ENCODE measurements around the gene TRIP13. TPM values are rescaled to one million over a fixed set of nuclear protein-coding genes. Genes with fewer than 3 reads are reported as not detected.
A peak's percentile ranks its signal among the peaks of the same experiment; 100 is the strongest.

The TRIP13 gene
- total and polyA plus RNA-seq, 5 donors: 0.25 to 0.94 (median 0.54) TPM

GRCh38 chr5:864492-865167 lies 28.1 kb upstream of the TRIP13 start:
- DNase-seq (peak in 2 of 3 donors; percentile 53 to 58), ATAC-seq (peak in 1 of 2 donors; percentile 19)
- H3K9me3 ChIP-seq (ENCODE audit: control insufficient read depth, low read length): no peaks in the 10 kb centered on the region
- WGBS: 74% methylated on average over 15 of the region's 15 CpGs
- no peaks in the 10 kb centered on the region for H3K4me1 ChIP-seq (ENCODE audit: control insufficient read depth, insufficient read depth, low read length)
- no peak overlapping the region for H3K4me3 ChIP-seq (ENCODE audit: low read length)
- H3K27ac ChIP-seq (ENCODE audit: low read length): no peak overlapping the region
- H3K27me3 ChIP-seq (ENCODE audit: control insufficient read depth, insufficient read depth): no peaks in the 10 kb centered on the region
- intact Hi-C loops (cut with DNase I): no loop called here

DNA sequence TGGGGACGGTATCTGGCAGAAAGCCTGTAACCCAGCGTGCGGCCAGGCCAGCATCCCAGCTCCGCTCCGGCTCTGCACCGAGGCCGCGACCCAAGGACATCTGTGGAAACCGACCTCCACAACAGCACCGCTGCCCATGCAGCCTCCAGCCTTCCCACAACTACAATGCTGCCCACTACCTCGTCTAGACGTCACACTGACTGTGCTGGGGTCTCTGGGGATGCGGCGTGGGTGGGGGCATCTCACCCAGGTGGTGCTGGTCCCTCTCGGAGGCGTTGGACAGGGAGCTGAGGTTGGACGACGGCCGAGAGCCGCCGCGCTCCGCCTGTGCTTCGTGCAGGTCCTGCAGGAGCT lies 27.5 kb upstream of the TRIP13 start:
- no peak overlapping the region for H3K4me3 ChIP-seq (ENCODE audit: low read length)
- H3K27me3 ChIP-seq (ENCODE audit: control insufficient read depth, insufficient read depth): no peaks in the 10 kb centered on the region
- DNase-seq: peak in 2 of 3 donors; percentile 50 to 64
- no peak overlapping the region for H3K27ac ChIP-seq (ENCODE audit: low read length)
- no peak for ATAC-seq
- 88% methylated on average over 24 of the region's 24 CpGs for WGBS
- intact Hi-C loops (cut with DNase I): no loop called here
- H3K9me3 ChIP-seq (ENCODE audit: control insufficient read depth, low read length): no peaks in the 10 kb centered on the region
- H3K4me1 ChIP-seq (ENCODE audit: control insufficient read depth, insufficient read depth, low read length): no peaks in the 10 kb centered on the region

GRCh38 chr5:865771-866170 lies 26.9 kb upstream of the TRIP13 start:
- Histone ChIP-seq H3K4me3 (ENCODE audit: low read length) (no peak overlapping the region), H3K4me1 (ENCODE audit: control insufficient read depth, insufficient read depth, low read length) (no peaks in the 10 kb centered on the region), H3K27me3 (ENCODE audit: control insufficient read depth, insufficient read depth) (no peaks in the 10 kb centered on the region), H3K27ac (ENCODE audit: low read length) (no peak overlapping the region), H3K9me3 (ENCODE audit: control insufficient read depth, low read length) (no peaks in the 10 kb centered on the region)
- intact Hi-C loops (cut with DNase I): no loop called here
- DNase-seq: peak in 1 of 3 donors; percentile 44
- 96% methylated on average over 10 of the region's 10 CpGs for WGBS
- ATAC-seq: no peak

DNA sequence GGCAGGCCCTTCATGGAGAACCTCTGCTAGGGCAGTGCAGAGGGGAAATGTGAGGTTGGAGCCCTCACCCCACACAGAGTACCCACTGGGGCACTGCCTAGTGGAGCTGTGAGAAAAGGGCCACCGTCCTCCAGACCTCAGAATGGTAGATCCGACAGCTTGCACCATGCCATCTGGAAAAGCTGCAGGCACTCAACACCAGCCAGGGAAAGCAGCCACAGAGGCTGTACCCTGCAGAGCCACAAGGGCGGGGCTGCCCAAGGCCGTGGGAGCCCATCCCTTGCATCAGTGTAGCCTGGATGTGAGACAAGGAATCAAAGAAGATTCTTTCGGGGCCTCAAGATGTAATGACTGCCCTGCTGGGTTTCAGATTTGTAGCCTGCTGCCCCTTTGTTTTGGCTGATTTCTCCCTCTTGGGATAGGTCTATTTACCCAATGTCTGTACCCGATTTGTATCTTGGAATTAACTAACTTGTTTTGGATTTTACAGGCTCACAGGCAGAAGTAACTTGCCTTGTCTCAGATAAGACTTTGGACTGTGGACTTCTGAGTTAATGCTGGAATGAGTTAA lies 25.3 kb upstream of the TRIP13 start:
- ATAC-seq: no peak
- Histone ChIP-seq H3K4me1 (ENCODE audit: control insufficient read depth, insufficient read depth, low read length) (no peaks in the 10 kb centered on the region), H3K4me3 (ENCODE audit: low read length) (no peak overlapping the region), H3K27me3 (ENCODE audit: control insufficient read depth, insufficient read depth) (no peaks in the 10 kb centered on the region), H3K9me3 (ENCODE audit: control insufficient read depth, low read length) (no peaks in the 10 kb centered on the region), H3K27ac (ENCODE audit: low read length) (no peak overlapping the region)
- DNase-seq: peak in 2 of 3 donors; percentile 30 to 49
- WGBS: 91% methylated on average over 6 of the region's 6 CpGs
- intact Hi-C loops (cut with DNase I): no loop called here

GRCh38 chr5:868428-869135 lies 24.1 kb upstream of the TRIP13 start:
- Histone ChIP-seq H3K27ac (ENCODE audit: low read length) (no peak overlapping the region), H3K4me3 (ENCODE audit: low read length) (no peak overlapping the region), H3K27me3 (ENCODE audit: control insufficient read depth, insufficient read depth) (no peaks in the 10 kb centered on the region), H3K9me3 (ENCODE audit: control insufficient read depth, low read length) (no peaks in the 10 kb centered on the region), H3K4me1 (ENCODE audit: control insufficient read depth, insufficient read depth, low read length) (no peaks in the 10 kb centered on the region)
- ATAC-seq (no peak), DNase-seq (peak in 1 of 3 donors; percentile 39)
- intact Hi-C loops (cut with DNase I): no loop called here
- 95% methylated on average over 16 of the region's 16 CpGs for WGBS

GRCh38 chr5:870956-871355 lies 21.7 kb upstream of the TRIP13 start:
- WGBS: 98% methylated on average over 5 of the region's 5 CpGs
- ATAC-seq (no peak), DNase-seq (peak; percentile 7 to 39 (median 17))
- H3K27me3 ChIP-seq (ENCODE audit: control insufficient read depth, insufficient read depth): no peaks in the 10 kb centered on the region
- no peak overlapping the region for H3K4me3 ChIP-seq (ENCODE audit: low read length)
- intact Hi-C loops (cut with DNase I): no loop called here
- H3K27ac ChIP-seq (ENCODE audit: low read length): no peak overlapping the region
- no peaks in the 10 kb centered on the region for H3K4me1 ChIP-seq (ENCODE audit: control insufficient read depth, insufficient read depth, low read length)
- no peaks in the 10 kb centered on the region for H3K9me3 ChIP-seq (ENCODE audit: control insufficient read depth, low read length)

- no peaks in the 10 kb centered on the region for H3K4me1 ChIP-seq (ENCODE audit: control insufficient read depth, insufficient read depth, low read length)
- H3K27ac ChIP-seq (ENCODE audit: low read length): no peak overlapping the region
- DNase-seq: peak in 2 of 3 donors; percentile 7 to 42
- 95% methylated on average over 29 of the region's 29 CpGs for WGBS
- H3K27me3 ChIP-seq (ENCODE audit: control insufficient read depth, insufficient read depth): no peaks in the 10 kb centered on the region
- H3K9me3 ChIP-seq (ENCODE audit: control insufficient read depth, low read length): no peaks in the 10 kb centered on the region
- no peak overlapping the region for H3K4me3 ChIP-seq (ENCODE audit: low read length)
- no peak for ATAC-seq
- intact Hi-C loops (cut with DNase I): no loop called here
Observed at GRCh38 chr5:871596-872298, 20.9 kb upstream of the TRIP13 start.

- H3K4me1 ChIP-seq (ENCODE audit: control insufficient read depth, insufficient read depth, low read length): no peaks in the 10 kb centered on the region
- no peak overlapping the region for H3K27ac ChIP-seq (ENCODE audit: low read length)
- no peak overlapping the region for H3K4me3 ChIP-seq (ENCODE audit: low read length)
- intact Hi-C loops (cut with DNase I): no loop called here
- 70% methylated on average over 10 of the region's 10 CpGs for WGBS
- peak; percentile 53 to 61 for ATAC-seq
- no peaks in the 10 kb centered on the region for H3K9me3 ChIP-seq (ENCODE audit: control insufficient read depth, low read length)
- DNase-seq: peak; percentile 20 to 63 (median 60)
- no peaks in the 10 kb centered on the region for H3K27me3 ChIP-seq (ENCODE audit: control insufficient read depth, insufficient read depth)
Observed at GRCh38 chr5:872301-872700, 20.4 kb upstream of the TRIP13 start.

- DNase-seq (peak in 1 of 3 donors; percentile 5), ATAC-seq (peak in 1 of 2 donors; percentile 21)
- H3K27ac ChIP-seq (ENCODE audit: low read length): no peak overlapping the region
- intact Hi-C loops (cut with DNase I): no loop called here
- no peaks in the 10 kb centered on the region for H3K9me3 ChIP-seq (ENCODE audit: control insufficient read depth, low read length)
- no peaks in the 10 kb centered on the region for H3K4me1 ChIP-seq (ENCODE audit: control insufficient read depth, insufficient read depth, low read length)
- H3K27me3 ChIP-seq (ENCODE audit: control insufficient read depth, insufficient read depth): no peaks in the 10 kb centered on the region
- WGBS: 72% methylated on average over 8 of the region's 8 CpGs
- no peak overlapping the region for H3K4me3 ChIP-seq (ENCODE audit: low read length)
Observed at GRCh38 chr5:873328-873727, 19.4 kb upstream of the TRIP13 start.

DNA sequence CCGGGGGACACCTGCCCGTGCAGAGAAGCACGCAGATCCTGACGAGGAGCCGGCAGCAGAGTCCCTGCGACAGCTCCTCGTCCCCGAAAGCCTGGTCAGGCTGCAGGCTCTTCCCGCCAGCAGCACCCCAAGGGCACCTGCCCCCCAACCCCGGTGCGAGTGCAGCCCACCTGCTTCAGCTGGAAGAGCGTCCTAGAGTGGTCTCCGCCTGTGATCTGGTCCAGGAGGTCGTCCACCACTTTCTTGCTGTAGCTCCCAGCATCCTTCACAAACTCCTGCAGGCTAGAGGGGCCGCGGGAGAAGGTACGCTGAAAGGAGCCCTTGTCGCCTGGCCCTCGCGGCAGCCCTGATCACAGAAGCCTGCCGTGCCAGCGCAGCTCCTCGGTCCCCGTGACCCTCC lies 16.8 kb upstream of the TRIP13 start:
- Histone ChIP-seq H3K27me3 (ENCODE audit: control insufficient read depth, insufficient read depth) (no peaks in the 10 kb centered on the region), H3K27ac (ENCODE audit: low read length) (no peak overlapping the region), H3K9me3 (ENCODE audit: control insufficient read depth, low read length) (no peaks in the 10 kb centered on the region), H3K4me3 (ENCODE audit: low read length) (no peak overlapping the region), H3K4me1 (ENCODE audit: control insufficient read depth, insufficient read depth, low read length) (no peaks in the 10 kb centered on the region)
- 96% methylated on average over 24 of the region's 24 CpGs for WGBS
- intact Hi-C loops (cut with DNase I): no loop called here
- ATAC-seq: no peak
- DNase-seq: peak in 1 of 3 donors; percentile 36
